ENCODE results near the gene SLC25A48.

DNA sequence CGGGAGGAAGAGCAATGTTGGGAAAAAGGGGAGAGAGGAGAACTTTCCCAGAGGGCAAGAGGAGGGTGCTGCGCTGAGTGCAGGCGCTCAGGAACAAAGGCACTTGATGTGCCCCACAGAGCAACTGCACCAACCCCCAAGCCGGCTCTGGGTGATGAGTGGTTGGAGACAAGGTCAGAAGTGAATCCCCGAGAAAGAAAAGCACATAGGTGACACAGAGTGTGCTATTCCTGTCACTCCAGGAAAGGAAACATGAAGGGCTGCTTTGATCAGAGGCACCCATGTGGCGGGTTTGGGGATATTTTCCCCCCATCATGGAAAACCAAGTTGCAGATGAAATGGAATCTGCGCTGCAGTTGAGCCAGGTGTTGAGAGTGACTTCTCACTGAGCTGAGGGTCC, 20.7 kb upstream of the SLC25A48 start:
- TF ChIP-seq CTCF (IDR thresholded peaks at IDR 0.05; ENCODE audit: low read depth, low read length, poor library complexity, severe bottlenecking) (no peak), EZH2phosphoT487 (IDR thresholded peaks at IDR 0.05; ENCODE audit: borderline replicate concordance, low read length) (no peak)

Data from DOHH2 (cell line).